Heart left ventricle (tissue), 16 donors: ENCODE data around the gene IFFO2. TPM values are rescaled to one million over a fixed set of nuclear protein-coding genes. Genes with fewer than 3 reads are reported as not detected.

Experiments used
- ATAC-seq, 4 donors: fragments of 200-7000 bp; cut with Tn5 transposase; one replicate each; pipeline ENCODE4 v1.9.1; 2020 to 2022; ENCODE audit warnings: moderate library complexity in 4 of 4, mild to moderate bottlenecking in 3 of 4, moderate number of reproducible peaks in 1 of 4
- DNase-seq, 5 donors: peaks; one replicate each; pipeline ENCODE4 v3.0.0-alpha.2; 2020
- H3K27ac ChIP-seq, 12 donors: fragments of 200-600 bp; sonication (generic) in 4 of 12; one replicate each; pipeline versions ENCODE4 v1.5.0 to v1.8.0; 2016 to 2022; ENCODE audit warnings: mild to moderate bottlenecking in 2 of 12
- H3K27me3 ChIP-seq, 9 donors: fragments of 200-600 bp; sonication (generic) in 2 of 9; one replicate each; pipeline versions ENCODE4 v1.5.1 to v1.8.0; 2016 to 2022; ENCODE audit warnings: mild to moderate bottlenecking in 3 of 9
- H3K36me3 ChIP-seq, 9 donors: fragments of 200-600 bp; sonication (generic) in 2 of 9; one replicate each; pipeline versions ENCODE4 v1.5.0 to v1.8.0; 2018 to 2022; ENCODE audit warnings: mild to moderate bottlenecking in 2 of 9
- H3K4me1 ChIP-seq, 12 donors: fragments of 200-600 bp; sonication (generic) in 4 of 12; one replicate each; pipeline versions ENCODE4 v1.5.0 to v1.8.0; 2016 to 2022; ENCODE audit warnings: mild to moderate bottlenecking in 3 of 12
- H3K4me3 ChIP-seq, 12 donors: fragments of 200-600 bp; sonication (generic) in 4 of 12; one replicate each; pipeline versions ENCODE4 v1.5.0 to v1.8.0; 2017 to 2022; ENCODE audit warnings: mild to moderate bottlenecking in 9 of 12, moderate library complexity in 4 of 12
- H3K9me3 ChIP-seq, 12 donors: fragments of 200-600 bp; sonication (generic) in 4 of 12; one replicate each; pipeline versions ENCODE4 v1.5.0 to v1.8.0; 2016 to 2022; ENCODE audit warnings: mild to moderate bottlenecking in 1 of 12
- POLR2A ChIP-seq, 2 donors: fragments of 450-650 bp; IDR thresholded peaks; one replicate each; pipeline ENCODE4 v1.6.1; 2017; ENCODE audit warnings: antibody characterized with exemption in 2 of 2, mild to moderate bottlenecking in 2 of 2, moderate library complexity in 2 of 2
- WGBS, 4 donors: extraction: QIAGEN DNeasy Blood & Tissue Kit in 2 of 4; methylation state at CpG; one replicate each; pipeline versions ENCODE4 v1.1.5 to v1.1.7; 2013 to 2018; 5-methylcytosine and 5-hydroxymethylcytosine counted together
- intact Hi-C, 10 donors: fragments of 100-400 bp; cut with DNase I; formaldehyde crosslinking; loops; one replicate each; pipeline versions ENCODE4 v1.11.1 to v1.14.2; 2022
- polyA plus RNA-seq, 2 donors: library from polyadenylated mRNA; stranded (reverse); fragments of 200-250 nt; gene quantifications; one replicate each; pipeline ENCODE4 v1.2.3, GENCODE V29; 2013
- total RNA-seq, 9 donors: library from RNA; depleted of rRNA in 2 of 9; stranded (reverse); fragments of >200 nt in 2 of 9; fragmentation: NEBNext Ultra II Directional in 3 of 9; extraction: Animal tissue kit (Norgen Biotek cat#: 25700) in 3 of 9; gene quantifications; one replicate each; pipeline versions ENCODE4 v1.1.0 to v1.2.4, GENCODE V29; 2016 to 2023
- TF ChIP-seq, protein P1 (sequence below), 12 donors: fragments of 200-600 bp; sonication (generic) in 4 of 12; IDR thresholded peaks; one replicate each; pipeline versions ENCODE4 v1.5.0 to v1.8.0; 2018 to 2022; ENCODE audit warnings: antibody characterized with exemption in 12 of 12, mild to moderate bottlenecking in 5 of 12
- donor health status: ischemic (EF 13 %, LVEDD 7.1; RV severe dilation, severe dysfunction).
- donor health status: healthy with polysubstance abuse.
- donor health status: DM: no; HTN: yes; CAD: no.
- donor health status: DM: no; HTN: no; CAD: no.
- donor health status: ischemic (EF 25% LVEDD 6.9; RV normal size, moderate dysfunction).
- donor health status: ischemic (EF 25% LVEDD 5.7; RV mildly dilated, moderate dysfunction).
- donor health status: healthy.
- donor health status: DM: yes; HTN: yes; CAD: no.
- donor health status: ischemic (EF 35%, LVEDD 5.7; RV mildly dilated, moderate dysfunction).
- donor health status: nonischemic (EF 11% LVEDD 7.7; RV severe dilation, severe dysfunction).
- donor health status: DM: yes; HTN: yes; CAD: no.
- donor health status: PGD.
- donor health status: ischemic (EF 29% LVEDD 5.4; RV normal size, mild dysfunction).
- donor health status: nonischemic (EF 23%, LVEDD 6.1; RV moderate dilation, normal function).

The IFFO2 gene
- total and polyA plus RNA-seq, 11 donors = 2.5 to 9.0 (median 4.9) TPM

DNA sequence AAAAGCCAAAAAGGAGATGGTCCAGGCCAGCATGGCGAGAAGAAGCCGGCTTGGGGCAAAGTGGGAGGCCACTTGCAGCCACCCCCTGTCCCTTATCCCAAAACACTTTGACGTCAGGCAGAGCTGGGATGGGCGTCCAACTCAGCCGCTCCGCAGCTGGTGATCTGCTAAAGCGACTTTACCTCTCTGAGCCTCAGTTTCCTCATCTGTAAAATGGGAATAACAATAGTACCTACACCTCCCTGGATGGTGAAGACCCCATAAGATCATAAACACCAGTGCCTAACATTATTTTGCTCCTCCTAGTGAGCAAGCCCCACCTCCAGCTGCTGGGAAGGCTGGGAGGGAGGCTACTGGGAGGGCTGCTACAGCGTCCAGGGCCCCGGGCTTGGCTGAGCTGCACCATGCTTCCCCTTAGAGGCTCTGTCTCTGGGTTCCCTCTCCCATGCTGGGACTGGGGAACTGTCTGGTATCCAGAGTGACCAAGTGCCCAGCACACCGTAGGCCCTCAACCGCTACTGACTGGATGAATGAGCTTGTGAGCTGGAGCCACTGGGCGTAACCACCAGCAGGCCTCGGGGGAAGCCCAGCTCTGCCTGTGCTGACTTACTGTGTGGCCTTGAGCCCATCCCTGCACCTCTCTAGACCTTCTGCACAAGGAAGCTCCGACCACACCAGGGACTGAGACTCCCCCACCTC lies 18.3 kb downstream of the IFFO2 start:
- ATAC-seq (peak in 3 of 4 donors; percentile 13 to 25 (median 21)), DNase-seq (no peak)
- H3K27me3 ChIP-seq = no peaks in the 10 kb centered on the region
- no peak overlapping the region for H3K4me3 ChIP-seq
- 78 to 86% (median 82%) methylated on average over 13 to 14 of the region's 14 CpGs for WGBS, 4 donors
- H3K9me3 ChIP-seq = no peaks in the 10 kb centered on the region
- TF ChIP-seq, protein P1, sequence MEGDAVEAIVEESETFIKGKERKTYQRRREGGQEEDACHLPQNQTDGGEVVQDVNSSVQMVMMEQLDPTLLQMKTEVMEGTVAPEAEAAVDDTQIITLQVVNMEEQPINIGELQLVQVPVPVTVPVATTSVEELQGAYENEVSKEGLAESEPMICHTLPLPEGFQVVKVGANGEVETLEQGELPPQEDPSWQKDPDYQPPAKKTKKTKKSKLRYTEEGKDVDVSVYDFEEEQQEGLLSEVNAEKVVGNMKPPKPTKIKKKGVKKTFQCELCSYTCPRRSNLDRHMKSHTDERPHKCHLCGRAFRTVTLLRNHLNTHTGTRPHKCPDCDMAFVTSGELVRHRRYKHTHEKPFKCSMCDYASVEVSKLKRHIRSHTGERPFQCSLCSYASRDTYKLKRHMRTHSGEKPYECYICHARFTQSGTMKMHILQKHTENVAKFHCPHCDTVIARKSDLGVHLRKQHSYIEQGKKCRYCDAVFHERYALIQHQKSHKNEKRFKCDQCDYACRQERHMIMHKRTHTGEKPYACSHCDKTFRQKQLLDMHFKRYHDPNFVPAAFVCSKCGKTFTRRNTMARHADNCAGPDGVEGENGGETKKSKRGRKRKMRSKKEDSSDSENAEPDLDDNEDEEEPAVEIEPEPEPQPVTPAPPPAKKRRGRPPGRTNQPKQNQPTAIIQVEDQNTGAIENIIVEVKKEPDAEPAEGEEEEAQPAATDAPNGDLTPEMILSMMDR (IDR thresholded peaks at IDR 0.05) = no peak
- TF ChIP-seq POLR2A (IDR thresholded peaks at IDR 0.05) = no peak
- H3K36me3 ChIP-seq = no peaks in the 10 kb centered on the region
- H3K27ac ChIP-seq = no peak overlapping the region
- H3K4me1 ChIP-seq = peaks cover 7 to 53% (median 44%) of the 10 kb centered on the region in 12 donors
- intact Hi-C loops = no loop called here

DNA sequence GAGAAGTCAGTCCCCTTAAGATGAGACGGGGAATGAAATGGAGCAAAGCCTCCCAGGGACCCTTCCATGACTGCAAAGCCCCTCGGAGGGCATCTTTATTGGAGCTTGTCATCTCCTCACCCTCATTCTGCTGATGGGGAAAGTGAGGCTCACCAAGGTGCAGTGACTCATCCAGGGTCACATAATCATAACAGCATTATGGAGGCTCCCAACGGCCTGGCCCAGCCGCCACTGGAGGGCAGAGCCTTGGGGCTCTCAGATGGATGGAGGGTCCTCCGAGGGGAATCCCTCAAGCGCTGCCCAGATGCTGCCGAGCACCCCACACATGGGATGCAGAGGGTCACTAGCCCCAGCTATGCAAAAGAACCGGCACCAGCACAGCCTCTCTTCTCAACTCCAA lies 18.9 kb downstream of the IFFO2 start:
- H3K9me3 ChIP-seq = no peaks in the 10 kb centered on the region
- no peaks in the 10 kb centered on the region for H3K27me3 ChIP-seq
- H3K4me3 ChIP-seq = no peak overlapping the region
- H3K27ac ChIP-seq = no peak overlapping the region
- peaks cover 7 to 53% (median 39%) of the 10 kb centered on the region in 12 donors for H3K4me1 ChIP-seq
- TF ChIP-seq, protein P1 (IDR thresholded peaks at IDR 0.05) = no peak
- no peak for TF ChIP-seq POLR2A (IDR thresholded peaks at IDR 0.05)
- intact Hi-C loops = no loop called here
- 90 to 95% (median 91%) methylated on average over 8 of the region's 8 CpGs for WGBS, 4 donors
- H3K36me3 ChIP-seq = no peaks in the 10 kb centered on the region
- DNase-seq = no peak
- ATAC-seq = no peak

DNA sequence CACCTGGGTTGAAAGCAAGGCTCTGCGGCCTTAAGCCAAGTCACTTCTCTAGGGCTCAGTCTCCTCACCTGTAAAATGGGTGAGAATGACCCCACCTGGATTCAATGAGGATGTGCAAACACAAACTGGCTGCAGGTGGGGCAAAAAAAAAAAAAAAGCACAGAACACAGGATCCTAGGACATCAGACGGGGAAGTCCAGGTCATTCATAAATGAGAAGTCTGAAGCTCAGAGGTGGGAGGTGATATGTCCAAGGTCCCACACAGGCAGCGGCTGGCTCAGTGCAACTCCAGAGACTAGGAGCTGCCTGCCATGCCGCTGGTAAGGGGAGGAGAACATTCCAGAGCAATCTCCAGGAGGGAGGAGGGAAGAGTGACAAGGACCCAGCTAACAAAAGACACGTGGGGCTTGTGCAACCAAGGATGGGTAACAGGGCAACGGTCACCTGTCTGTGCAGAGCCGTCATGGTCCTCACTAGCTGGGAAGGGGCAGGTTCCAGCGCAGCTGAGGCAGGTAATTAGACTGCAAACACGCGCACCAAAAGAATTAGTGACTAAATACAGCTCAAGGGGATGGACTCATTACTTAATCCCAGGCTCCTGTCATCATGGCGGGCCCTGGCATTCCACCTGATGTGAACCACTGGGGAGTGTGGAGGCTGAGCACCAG lies 19.5 kb downstream of the IFFO2 start:
- TF ChIP-seq, protein P1 (IDR thresholded peaks at IDR 0.05) = no peak
- H3K27me3 ChIP-seq = no peaks in the 10 kb centered on the region
- no peaks in the 10 kb centered on the region for H3K36me3 ChIP-seq
- DNase-seq (no peak), ATAC-seq (no peak)
- WGBS, 4 donors = 85 to 89% (median 89%) methylated on average over 11 of the region's 11 CpGs
- intact Hi-C loops = no loop called here
- no peak overlapping the region for H3K27ac ChIP-seq
- peaks cover 7 to 48% (median 33%) of the 10 kb centered on the region in 12 donors for H3K4me1 ChIP-seq
- no peak overlapping the region for H3K4me3 ChIP-seq
- no peaks in the 10 kb centered on the region for H3K9me3 ChIP-seq

DNA sequence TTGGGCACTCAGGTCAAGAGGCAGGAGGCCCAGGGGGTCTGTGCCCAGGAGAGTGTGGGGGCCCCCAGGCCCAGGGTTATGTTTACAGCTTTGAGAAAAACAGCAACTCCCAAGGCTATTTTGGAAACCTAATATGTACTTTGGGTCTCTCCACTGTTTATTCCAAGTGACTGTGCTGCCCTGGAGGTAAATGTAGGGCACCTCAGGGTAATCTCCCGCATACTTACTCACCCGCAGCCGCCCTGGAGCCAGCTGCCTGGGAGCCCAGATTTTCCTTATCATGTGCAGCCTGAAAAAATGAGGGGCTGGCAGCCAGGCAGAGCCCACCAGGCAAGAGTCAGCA lies 20.0 kb downstream of the IFFO2 start:
- no peak for ATAC-seq
- intact Hi-C loops = no loop called here
- Histone ChIP-seq H3K27ac (no peak overlapping the region), H3K36me3 (no peaks in the 10 kb centered on the region), H3K4me3 (no peak overlapping the region), H3K9me3 (no peaks in the 10 kb centered on the region), H3K27me3 (no peaks in the 10 kb centered on the region), H3K4me1 (peaks cover 3 to 43% (median 28%) of the 10 kb centered on the region in 12 donors)
- WGBS, 4 donors = 93 to 100% (median 97%) methylated on average over 3 of the region's 3 CpGs
- DNase-seq = no peak
- TF ChIP-seq, protein P1 (IDR thresholded peaks at IDR 0.05) = no peak
